Activated CD8-positive, alpha-beta memory T cell treated with anti-CD3 and anti-CD28 coated beads, Interleukin-2, amount 50 U/mL, for 24 hours (primary cell): ENCODE measurements around the gene AURKB.
"Not testable (repeated sequence)": the region's sequence is repeated elsewhere in the genome, so short reads cannot be mapped to it uniquely, and the experiment has no call there.

ENCODE experiments used
- DNase-seq: peaks from one replicate; pipeline ENCODE4 v3.0.0-alpha.2; 2020; ENCODE audit errors: extremely low read depth

The AURKB gene

DNA sequence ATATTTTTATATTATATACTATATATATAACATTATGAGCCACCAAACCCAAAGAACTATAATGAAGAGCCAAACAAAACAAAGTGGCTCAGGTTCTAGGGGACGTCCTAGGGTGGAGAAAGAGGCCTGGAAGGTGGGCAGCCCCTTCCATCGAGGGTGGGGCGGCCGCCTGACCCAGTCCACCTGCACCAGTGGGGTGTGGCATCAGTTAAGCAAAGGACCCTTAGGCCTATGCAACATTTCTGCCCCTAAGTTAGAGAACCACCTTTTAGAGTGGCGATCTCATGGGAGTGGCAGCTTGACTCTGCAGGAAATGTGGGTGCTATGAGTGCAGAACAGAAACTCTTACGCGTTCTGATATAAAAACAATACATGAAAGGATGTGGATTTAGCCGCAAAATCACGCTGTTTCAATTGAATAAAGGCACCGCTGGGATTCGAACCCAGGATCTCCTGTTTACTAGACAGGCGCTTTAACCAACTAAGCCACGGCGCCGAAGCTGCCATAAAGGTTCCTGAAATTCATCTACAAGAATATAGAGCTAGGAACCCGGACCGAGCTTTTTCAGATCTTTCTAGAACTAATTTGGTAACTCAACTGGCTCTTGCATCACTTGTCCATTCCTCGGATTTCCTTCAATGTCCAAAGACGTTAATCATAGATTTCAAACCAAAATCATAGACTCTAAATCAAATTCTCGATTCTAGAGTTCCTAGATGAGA is 15.6 kb upstream of the AURKB start:
- peak; percentile 67 for DNase-seq

DNA sequence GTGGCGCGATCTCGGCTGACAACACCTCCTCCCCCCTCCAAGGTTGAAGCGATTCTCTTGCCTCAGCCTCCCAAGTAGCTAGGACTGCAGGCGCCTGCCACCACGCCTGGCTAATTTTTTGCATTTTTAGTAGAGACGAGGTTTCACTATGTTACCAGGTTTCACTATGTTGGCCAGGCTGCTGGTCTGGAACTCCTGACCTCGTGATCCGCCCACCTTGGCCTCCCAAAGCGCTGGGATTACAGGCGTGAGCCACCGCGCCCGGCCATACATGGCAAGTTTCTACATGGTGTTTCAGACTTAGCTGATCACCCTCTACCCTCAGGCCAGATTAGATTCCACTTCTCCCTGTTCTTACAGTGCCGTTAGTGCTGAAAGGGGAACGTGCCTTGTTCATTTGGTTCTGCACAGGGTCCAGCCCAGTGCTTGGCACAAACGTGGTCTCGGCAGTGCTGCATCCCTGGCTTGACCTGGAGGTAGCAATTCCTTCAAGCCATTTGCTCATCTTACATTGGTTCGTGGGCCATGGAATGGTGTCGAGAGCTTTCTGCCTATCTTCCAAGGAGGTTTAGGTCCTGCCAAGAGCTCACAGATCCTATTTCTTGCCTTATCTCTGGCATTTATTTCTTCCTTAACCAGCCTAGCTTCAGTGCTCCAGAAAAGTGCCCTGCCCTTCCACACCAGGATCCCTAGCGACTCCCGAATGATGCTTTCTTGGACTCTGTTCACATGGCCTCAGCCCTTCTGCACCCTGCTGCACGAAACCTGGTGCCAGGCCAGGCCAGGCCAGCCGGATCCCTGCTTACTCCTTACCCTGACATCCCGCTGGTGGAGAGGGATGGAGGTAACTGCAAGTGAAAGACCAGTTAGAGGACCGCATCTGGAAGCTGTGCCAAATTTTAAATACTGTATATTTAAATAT is 14.8 kb upstream of the AURKB start:
- DNase-seq = no peak

DNA sequence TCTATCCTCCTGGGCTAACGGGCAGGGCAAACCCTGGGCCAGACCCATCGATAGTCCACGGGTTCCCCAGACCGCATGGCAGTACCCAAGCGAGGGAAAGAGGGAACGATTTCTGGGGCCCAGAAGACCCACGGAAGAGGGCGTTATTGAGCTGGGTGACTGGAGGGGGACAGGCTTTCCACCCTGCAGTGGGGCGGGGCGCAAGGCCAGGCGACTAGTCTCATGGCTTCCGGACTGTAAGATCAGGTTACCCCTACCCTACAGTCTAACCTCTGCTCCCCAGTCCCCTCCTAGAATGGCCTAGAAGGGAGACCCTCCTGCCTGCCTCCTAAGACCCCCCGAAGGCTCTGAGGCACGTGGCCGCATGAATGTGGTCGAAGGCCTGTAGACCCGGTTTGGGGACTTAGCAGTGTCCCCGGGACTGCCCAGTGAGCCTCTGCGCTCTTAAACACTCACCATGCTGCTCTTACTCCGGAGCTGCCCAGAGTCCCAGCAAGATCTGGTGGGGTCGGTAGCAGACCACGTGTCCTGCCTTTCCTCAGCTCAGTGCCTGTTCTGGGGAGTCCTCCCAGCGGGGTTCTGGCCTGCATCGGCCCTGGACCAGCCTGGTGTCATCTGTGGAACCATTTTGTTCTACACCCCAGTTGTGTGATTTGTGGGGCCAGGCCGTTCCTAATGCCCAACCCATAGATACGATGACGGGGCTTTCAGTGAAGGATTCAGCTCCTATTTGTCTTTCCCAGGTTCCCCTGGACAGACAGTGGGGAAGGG is 13.2 kb upstream of the AURKB start:
- DNase-seq = peak; percentile 24

DNA sequence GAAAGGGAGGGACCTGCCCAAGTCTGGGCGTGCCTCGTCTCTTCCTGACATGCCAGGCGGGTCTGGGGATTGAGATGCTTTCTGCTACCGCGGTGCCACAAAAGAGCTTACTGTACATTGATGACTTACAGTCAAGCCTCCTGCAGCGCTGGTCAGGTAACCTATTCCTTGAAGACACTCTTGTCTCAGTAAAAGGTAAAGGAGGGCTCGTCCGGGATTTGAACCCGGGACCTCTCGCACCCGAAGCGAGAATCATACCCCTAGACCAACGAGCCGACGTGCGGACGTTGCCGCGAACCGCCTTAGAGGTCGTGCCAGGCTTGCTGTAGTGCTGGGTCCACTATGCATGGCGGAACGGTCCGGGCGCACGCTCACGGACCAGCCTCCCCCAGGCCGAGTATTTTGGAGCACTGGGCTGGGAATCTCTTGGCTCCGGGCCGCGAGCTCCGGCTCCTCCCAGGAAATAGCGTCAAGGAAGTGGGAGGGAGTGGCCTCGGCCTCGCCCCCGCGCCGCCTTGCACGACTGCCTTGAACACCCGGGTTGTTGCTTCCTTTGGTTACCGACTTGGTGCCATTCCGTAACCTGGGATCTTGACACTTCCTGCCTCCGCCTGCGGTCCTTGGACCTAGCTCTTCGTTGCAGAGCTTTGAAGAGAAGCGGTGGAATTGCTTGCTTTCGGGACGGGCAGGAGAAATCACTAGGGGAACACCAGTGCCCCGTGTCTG is 12.4 kb upstream of the AURKB start:
- peak; percentile 78 for DNase-seq

DNA sequence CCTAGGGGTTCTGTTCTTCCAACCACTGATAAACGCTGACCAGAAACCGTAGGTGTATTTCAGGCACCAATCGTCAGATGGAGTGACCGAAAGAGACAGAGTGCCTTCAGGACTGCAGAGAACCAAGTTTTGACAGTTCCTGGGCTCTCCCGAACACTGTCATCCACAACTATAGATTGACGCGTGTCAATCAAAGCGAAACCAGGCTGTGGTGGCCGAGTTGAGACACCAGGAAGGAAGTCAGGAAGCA is 11.9 kb upstream of the AURKB start:
- DNase-seq = no peak

DNA sequence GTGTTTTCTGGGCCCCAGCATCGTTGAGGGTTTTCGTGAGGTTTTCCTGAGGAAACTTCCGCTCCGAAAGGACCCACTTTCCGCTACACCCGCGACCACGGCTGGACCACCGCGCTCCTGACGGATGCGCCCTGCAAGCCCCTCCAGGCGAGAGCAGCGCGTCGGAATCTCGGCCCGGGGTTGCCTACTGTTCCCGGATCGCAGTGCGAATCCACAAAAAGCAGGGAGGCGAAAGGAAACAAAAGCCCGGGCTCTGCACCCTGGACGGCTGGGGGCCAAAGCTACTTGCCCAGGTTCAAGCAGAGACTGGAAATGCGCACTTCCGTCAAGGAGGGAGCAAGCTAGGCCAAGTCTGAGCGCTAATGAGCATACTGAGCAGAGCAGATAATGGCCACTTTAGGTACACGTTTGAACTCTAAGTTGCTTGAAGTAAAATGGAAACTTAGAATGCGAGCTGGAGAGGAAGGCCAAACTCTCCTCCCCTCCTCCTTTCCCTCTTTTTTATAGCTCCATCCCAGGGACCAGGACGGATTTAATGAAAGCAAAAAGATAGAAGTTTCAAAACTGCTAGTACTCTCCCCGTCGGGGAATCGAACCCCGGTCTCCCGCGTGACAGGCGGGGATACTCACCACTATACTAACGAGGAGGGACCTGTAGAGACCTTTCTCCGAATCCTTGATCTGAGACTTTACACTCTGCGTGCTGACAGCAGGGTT is 11.4 kb upstream of the AURKB start:
- peak; percentile 81 for DNase-seq

DNA sequence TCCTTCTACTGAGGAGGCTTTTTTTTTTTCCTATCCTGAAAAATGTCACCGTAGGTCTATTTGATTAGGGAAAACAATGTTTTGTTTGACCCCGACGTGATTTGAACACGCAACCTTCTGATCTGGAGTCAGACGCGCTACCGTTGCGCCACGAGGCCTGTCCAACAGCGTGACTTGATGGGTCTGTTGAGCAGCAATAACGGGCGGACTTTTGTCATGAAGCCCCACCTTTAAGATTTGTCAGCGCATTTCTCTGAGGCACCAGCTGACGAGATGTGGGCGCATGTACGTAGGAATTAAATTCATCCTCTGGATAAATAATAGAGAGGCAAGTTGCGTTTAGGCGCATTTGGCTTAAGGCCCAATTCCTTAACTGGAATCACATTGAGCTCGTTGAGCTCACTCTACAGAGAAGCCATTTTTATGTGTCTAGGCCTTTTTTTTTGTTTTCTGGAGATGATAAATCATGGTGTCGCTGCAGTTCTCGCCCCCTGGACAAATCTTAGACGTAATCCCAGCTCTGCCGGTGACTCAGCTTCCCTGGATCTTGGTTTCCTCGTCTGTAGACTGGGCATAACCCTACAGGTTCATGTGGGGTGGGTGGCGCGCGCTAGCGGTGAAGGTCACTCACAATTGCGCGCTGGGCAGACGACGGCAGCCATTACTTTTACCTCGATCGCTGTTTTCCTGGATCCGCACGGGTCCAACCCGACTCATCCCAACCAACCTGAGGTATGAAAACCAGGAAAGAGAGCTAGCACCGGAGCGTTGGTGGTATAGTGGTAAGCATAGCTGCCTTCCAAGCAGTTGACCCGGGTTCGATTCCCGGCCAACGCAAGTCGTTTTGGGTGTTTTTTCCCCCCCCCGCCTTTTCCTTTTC is 10.6 kb upstream of the AURKB start:
- DNase-seq = peak; percentile 92

DNA sequence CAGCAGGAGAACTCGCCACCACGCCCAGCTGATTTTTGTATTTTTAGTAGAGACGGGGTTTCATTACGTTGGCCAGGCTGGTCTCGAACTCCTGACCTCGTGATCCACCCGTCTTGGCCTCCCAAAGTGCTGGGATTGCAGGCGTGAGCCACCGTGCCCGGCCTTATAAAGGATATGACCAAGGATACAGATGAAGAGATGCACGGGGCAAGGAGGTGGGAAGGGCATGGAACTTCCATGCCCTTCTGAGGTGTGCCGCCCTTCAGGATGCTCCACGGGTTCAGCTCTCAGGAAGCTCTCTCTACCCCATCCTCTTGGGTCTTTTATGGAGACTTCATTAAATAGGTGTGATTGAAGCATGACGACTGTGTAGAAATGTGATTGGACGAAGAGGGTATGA is 3.6 kb upstream of the AURKB start:
- DNase-seq = not testable (repeated sequence)

DNA sequence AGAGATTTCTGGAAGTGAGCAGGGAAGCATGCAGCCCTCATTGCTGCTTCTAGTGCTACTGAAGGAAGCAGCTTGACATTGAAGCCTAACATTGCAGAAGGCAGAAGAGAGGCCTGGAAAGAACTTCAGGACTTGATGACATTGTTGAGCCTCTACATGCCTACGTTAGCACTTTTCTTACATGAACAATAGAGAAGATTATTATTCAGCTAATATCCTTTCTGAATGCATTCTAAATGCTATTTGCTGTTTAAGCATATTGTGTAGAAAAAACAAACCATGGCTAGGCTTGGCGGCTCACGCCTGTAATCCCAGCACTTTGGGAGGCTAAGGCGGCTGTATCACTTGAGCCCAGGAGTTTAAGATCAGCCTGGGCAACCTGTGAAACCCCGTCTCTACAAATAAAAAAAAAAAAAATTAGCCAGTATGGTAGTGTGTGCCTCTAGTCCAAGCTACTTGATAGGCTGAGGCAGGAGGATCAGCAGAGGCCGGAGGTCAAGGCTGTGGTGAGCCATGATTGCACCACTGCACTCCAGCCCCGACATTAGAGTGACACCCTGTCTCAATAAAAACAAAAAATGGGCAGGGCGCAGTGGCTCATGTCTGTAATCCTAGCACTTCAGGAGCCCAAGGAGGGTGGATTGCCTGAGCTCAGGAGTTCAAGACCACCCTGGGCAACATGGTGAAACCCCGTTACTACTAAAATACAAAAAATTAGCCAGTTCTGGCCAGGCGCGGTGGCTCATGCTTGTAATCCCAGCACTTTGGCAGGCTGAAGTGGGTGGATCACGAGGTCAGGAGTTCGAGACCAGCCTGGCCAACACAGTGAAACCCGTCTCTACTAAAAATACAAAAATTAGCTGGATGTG is 2.2 kb upstream of the AURKB start:
- no peak for DNase-seq

DNA sequence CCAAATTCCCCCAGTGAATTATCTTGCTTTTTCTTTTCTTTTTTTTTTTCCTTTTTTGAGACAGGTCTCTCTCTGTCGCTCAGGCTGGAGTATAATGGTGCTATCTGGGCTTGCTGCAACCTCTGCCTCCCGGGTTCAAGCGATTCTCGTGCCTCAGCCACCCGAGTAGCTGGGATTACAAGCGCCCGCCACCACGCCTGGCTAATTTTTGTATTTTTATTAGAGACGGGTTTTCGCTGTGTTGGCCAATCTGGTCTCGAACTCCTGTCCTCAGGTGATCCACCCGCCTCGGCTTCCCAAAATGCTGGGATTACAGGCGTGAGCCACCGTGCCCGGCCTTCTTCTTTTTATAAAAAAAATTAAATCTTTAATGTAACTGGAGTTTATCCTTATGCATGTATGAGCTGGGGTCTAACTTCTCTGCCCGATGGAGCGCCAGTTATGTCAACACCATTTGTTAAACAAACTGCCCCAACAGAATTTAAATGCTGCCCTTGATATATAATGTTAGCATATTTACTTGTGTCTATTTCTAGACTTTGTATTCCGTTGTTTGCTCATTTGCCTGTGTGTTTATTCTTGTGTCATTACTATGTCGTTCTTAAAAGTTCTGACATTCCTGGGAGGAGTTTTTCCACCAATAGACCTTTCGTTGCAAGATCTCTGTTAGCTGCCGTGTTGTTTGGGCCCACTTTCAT is 535 bp upstream of the AURKB start:
- DNase-seq = no peak

DNA sequence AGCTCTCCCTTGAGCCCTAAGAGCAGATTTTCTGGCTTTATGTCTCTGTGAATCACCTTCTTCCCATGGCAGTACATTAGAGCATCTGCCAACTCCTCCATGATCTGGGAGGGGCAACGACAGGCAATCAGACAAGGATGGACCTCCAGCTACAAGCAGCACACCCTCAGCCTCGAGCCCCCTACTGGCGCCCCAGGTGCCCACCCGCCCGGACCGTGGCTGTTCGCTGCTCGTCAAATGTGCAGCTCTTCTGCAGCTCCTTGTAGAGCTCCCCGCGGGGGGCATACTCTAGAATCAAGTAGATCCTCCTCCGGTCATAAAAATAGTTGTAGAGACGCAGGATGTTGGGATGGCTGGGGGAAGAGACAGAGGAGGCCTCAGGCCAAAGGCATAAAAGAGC is 3.8 kb downstream of the AURKB start:
- no peak for DNase-seq

DNA sequence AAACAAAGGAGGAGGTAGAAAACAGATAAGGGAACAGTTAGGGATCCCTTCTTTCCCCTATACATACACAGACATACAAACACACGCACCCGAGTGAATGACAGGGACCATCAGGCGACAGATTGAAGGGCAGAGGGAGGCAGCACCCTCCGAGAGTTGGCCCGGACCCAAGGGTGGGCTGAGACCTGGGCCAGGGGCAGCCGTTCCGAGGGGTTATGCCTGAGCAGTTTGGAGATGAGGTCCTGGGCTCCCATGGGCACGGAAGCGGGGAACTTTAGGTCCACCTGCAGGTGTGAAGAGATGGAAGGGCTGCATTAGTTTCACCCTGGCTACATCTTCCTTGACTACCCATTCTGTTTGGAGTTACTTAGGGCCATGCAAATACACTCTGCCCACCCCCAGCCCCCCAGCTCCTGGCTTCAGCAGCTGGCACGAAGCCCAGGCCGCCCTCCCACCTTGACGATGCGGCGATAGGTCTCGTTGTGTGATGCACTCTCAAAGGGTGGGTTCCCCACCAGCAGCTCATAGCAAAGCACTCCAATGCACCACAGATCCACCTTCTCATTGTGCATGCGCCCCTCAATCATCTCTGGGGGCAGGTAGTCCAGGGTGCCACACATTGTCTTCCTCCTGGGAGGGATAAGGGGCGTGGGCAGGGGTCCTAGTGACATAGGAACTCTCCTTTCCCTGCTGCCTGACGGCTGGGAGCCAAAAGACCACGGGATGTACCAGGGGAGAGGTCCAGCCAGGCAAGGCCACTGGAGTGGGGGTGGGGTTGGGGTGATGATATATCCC is 5.4 kb downstream of the AURKB start:
- DNase-seq = no peak

DNA sequence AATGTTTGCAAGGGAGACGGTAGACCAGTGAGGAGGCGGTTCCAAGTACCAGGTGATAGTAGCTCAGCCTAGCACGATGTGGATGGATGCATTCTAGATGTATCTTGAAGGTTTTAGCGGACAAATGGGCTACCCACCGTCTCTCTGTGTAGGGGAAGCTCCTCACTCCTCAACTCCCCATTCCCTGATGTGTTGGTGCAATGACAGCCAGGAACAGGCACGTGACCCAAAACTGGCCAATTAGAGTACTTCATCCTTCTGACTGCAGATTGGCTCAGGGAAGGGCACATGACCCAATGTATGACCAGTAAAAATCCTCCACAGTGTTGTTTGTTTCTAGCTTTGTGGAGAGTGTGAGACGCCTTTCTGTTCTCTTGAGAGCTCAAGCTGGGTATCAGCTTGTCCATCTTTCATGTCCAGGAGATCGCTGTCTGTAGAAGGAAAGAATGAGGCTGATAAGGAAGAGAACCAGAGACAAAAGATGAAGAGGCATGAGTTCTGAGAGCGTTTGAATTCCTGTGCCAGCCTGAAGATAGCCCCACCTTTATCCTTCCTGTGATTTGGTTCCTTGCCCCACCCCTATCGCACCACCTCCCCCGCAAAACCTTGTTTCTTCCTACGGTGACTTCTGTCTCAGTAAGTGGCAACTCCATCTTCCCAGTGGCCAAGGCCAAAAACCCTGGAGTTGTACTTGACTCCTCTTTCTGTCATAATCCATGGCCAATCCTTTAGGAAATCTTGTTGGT is 18.1 kb downstream of the AURKB start:
- DNase-seq = no peak

DNA sequence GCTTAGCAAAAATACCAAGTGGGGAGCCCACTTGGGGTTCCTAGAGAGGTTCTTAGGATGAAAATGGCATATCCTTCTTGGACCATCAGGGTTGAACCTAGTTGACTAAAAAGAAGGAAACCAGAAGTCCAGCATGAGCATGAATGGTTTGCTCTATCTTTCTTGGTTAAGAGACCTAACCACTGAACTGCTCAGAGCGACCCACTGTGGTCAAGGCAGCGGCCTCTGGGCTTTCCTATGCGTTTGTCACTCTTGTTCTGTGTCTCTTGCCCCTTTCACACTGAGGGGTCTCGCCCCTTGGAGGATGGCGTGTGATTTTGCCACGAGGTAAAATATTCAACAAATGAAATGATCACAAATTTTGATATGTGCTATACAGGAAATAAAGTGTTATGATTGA is 19.9 kb downstream of the AURKB start:
- DNase-seq = no peak

DNA sequence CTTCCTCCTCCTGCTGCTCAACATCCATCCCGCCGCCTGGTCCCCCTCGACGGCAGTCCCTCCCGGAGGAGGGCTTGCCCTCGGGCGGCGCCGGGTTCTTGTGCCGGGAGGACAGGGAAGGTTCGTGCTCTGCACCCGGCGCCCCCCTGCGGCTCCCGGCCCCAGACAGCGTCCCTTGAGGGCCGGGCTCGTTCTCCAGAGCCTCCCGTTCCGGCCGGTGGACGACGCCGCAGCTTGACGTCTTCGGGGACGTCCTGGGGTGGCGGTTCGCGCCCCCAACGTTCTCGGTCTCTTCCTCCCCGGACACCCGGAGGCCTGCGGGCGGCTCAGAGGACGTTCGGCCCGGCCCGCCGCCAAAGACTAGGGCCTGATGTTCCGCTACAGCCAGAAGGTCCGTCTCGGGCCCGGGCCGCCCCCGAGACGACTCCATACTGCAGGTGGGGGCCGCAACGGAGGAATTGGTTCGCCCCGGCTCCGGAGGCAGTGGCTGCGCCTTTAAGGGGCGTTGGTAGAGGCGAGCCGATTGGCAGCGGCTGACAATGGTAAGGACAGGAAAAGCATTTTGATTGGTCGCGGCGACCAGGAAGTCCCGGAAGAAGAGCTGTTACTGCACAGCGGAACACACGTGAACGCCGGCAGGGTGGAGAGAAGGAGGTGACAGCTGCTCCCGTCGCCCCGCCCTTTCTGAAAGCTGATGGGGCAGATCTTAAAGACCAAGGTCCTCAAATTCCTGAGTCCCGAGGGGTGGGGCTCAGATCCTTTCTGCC is 20.5 kb downstream of the AURKB start, which contains the start of gene BORCS6:
TSS of gene BORCS6 (minus strand) at position 470 of the 767 bp plus-strand sequence. CDS start at position 430, 40 bp downstream.
- DNase-seq = peak; percentile 91

DNA sequence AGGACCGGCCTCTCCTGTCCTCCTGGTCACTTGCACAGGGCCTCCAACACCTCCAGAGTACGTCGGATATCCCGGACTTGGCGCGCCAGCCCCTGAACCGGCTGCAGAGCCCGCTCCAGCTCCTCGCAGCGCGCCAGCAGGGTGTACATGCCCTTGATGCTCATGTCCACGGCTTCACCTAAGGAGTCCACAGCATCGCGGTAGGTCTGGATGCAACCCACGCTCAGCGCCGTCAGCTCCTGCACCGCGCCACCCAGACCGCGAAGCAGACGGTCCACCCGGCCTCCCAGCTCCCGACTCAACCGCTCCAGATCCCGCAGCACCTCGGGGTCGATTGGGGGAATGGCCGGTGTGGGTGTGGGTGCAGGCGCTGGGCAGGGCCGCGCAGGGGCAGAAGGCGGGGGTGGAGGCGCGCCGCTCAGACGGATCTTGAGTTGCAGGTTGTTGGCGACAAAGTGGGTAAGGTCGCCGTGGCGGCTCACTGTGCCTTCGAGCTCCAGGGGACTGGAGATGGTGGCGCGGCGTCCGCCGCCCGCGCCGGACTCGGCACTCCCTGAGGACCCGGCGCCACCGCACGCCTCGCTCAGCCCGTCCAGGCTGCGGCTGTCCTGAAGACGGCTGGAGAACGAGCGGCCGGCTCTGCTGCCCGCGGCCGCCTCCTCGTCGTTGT is 21.2 kb downstream of the AURKB start:
- no peak for DNase-seq
